Vein endothelial cell (primary cell): ENCODE results near the gene SPPL2C. TPM values are rescaled to one million over a fixed set of nuclear protein-coding genes. Genes with fewer than 3 reads are reported as not detected.

ENCODE experiments used
- total RNA-seq: library from RNA; depleted of rRNA; stranded (reverse); fragments of >200 nt; gene quantifications from 2 replicates; pipeline ENCODE4 v1.2.3, GENCODE V29; 2012

SPPL2C gene, protein sequence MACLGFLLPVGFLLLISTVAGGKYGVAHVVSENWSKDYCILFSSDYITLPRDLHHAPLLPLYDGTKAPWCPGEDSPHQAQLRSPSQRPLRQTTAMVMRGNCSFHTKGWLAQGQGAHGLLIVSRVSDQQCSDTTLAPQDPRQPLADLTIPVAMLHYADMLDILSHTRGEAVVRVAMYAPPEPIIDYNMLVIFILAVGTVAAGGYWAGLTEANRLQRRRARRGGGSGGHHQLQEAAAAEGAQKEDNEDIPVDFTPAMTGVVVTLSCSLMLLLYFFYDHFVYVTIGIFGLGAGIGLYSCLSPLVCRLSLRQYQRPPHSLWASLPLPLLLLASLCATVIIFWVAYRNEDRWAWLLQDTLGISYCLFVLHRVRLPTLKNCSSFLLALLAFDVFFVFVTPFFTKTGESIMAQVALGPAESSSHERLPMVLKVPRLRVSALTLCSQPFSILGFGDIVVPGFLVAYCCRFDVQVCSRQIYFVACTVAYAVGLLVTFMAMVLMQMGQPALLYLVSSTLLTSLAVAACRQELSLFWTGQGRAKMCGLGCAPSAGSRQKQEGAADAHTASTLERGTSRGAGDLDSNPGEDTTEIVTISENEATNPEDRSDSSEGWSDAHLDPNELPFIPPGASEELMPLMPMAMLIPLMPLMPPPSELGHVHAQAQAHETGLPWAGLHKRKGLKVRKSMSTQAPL
- total RNA-seq, result not detected in 2 replicates

DNA sequence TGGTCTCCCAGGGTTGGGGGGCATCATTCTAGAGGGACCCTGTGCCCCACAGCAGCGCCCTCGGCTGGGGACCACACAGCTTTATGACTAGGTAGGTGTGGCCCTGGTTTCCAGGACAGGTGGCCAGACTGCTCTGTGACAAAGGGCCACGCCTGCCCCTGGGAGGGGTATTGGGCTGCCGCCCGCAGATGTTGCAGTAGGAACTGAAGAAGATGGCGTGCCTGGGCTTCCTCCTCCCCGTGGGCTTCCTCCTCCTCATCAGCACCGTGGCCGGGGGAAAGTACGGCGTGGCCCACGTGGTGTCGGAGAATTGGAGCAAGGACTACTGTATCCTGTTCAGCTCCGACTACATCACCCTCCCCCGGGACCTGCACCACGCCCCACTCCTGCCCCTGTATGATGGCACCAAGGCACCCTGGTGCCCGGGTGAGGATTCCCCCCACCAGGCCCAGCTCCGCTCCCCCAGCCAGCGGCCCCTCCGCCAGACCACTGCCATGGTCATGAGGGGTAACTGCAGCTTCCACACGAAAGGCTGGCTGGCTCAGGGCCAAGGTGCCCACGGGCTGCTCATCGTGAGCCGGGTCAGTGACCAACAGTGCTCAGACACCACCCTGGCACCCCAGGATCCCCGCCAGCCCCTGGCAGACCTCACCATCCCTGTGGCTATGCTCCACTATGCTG lies at the start of gene SPPL2C:
SPPL2C (plus strand) TSS at position 187 of the 681 bp plus-strand sequence; CDS start at position 213, 26 bp downstream.

DNA sequence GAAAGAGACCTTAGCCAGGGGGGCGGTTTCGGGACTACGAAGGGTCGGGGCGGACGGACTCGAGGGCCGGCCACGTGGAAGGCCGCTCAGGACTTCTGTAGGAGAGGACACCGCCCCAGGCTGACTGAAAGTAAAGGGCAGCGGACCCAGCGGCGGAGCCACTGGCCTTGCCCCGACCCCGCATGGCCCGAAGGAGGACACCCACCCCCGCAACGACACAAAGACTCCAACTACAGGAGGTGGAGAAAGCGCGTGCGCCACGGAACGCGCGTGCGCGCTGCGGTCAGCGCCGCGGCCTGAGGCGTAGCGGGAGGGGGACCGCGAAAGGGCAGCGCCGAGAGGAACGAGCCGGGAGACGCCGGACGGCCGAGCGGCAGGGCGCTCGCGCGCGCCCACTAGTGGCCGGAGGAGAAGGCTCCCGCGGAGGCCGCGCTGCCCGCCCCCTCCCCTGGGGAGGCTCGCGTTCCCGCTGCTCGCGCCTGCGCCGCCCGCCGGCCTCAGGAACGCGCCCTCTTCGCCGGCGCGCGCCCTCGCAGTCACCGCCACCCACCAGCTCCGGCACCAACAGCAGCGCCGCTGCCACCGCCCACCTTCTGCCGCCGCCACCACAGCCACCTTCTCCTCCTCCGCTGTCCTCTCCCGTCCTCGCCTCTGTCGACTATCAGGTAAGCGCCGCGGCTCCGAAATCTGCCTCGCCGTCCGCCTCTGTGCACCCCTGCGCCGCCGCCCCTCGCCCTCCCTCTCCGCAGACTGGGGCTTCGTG lies 49.5 kb downstream of the SPPL2C start, which contains the start of gene MAPT:
MAPT (plus strand) TSS at position 533 of the 763 bp plus-strand sequence. CDS start 67,784 bp downstream, outside the sequence.

Other genes with a start within 250 kb of the SPPL2C start
- not detected in 2 replicates for gene CRHR1, start 60.6 kb upstream of the SPPL2C start, total RNA-seq
- under 0.01 TPM in 2 replicates for gene MAPT, start 49.7 kb downstream of the SPPL2C start, total RNA-seq
- gene STH, start 154.4 kb downstream of the SPPL2C start, total RNA-seq, result not detected in 2 replicates